Measurements from ENCODE around the gene SUGP1.

DNA sequence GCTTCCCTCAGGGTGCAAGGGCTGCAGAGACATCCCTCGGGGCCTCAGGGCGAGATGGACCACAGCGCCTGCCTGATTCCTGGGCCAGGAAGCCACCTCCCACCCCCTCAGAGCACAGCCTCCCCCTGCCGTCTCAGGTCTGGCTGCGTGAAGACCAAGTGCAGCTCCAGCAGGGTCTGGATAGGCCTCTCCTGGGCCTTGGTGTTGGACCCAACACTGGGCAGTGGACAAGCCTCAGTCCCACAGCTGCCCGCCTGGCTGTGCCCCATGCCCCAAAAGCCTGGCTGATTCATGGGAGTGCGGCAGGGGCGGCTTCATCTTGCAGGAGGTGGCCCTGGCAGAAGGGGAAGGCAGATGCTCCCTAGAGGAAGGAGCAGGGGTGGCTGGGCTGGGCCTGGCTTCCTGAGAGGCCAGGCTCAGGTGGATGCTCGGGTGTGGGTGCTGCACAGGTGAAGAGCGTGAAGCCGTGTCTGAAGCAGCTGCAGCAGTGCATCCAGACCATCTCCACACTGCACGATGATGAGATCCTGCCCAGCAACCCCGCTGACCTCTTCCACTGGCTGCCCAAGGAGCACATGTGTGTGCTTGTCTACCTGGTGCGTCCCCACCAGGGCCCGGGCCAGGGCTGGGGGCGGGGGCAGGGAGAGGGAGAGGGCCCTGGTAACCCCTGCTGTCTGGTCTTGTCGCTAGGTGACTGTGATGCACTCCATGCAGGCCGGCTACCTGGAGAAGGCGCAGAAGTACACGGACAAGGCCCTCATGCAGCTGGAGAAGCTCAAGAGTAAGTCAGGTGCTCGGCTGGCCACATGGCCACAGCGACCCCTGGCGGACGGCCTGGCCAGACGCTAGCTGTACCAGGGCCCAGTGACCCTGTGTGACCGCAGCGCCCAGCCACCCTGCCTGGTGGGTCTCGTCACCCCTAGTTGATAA, 22.0 kb upstream of the SUGP1 start:
- TF ChIP-seq, protein P1, sequence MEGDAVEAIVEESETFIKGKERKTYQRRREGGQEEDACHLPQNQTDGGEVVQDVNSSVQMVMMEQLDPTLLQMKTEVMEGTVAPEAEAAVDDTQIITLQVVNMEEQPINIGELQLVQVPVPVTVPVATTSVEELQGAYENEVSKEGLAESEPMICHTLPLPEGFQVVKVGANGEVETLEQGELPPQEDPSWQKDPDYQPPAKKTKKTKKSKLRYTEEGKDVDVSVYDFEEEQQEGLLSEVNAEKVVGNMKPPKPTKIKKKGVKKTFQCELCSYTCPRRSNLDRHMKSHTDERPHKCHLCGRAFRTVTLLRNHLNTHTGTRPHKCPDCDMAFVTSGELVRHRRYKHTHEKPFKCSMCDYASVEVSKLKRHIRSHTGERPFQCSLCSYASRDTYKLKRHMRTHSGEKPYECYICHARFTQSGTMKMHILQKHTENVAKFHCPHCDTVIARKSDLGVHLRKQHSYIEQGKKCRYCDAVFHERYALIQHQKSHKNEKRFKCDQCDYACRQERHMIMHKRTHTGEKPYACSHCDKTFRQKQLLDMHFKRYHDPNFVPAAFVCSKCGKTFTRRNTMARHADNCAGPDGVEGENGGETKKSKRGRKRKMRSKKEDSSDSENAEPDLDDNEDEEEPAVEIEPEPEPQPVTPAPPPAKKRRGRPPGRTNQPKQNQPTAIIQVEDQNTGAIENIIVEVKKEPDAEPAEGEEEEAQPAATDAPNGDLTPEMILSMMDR (IDR thresholded peaks at IDR 0.05; ENCODE audit: low read depth, low read length, poor library complexity, severe bottlenecking): peak; percentile 82
- no peak for TF ChIP-seq EZH2phosphoT487 (IDR thresholded peaks at IDR 0.05; ENCODE audit: borderline replicate concordance, low read length)

All from DOHH2 (cell line).